A673 (cell line): ENCODE data around the gene CNGA1.

ENCODE experiments used
- EZH2 ChIP-seq: fragments of 200-600 bp; sonication (generic); IDR thresholded peaks from 2 replicates; pipeline ENCODE4 v1.6.1; 2017; ENCODE audit warnings: borderline replicate concordance, low read depth, mild to moderate bottlenecking, mixed read lengths, antibody characterized with exemption, low read length; ENCODE audit not compliant: poor library complexity, severe bottlenecking
- TF ChIP-seq, protein P1 (sequence below): fragments of 300-800, 200-600 bp; sonication (generic); conservative IDR thresholded peaks from 2 replicates; pipeline ENCODE4 v1.5.1; 2017; ENCODE audit warnings: low read depth, mild to moderate bottlenecking, antibody characterized with exemption, low read length, moderate library complexity, mixed read lengths

DNA sequence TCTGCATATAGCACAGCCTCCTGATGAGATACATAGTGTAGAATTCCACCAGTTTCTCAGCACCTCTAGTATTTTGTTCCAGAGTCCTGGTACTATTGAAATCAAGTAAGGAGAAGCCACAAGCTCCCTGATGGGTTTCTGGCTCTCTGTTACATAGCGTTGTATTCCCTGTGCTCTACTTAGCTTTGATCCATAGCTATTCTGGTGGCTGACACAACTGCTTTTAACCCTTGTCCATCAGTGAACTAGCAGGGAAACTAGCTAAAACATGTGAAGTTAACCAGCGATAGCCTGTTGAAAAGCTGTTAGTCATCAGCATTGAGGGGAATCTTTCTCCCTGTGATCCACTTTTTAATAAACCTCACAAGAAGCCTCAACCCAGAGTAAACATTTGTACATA is 27.0 kb upstream of the CNGA1 start:
- TF ChIP-seq, protein P1, sequence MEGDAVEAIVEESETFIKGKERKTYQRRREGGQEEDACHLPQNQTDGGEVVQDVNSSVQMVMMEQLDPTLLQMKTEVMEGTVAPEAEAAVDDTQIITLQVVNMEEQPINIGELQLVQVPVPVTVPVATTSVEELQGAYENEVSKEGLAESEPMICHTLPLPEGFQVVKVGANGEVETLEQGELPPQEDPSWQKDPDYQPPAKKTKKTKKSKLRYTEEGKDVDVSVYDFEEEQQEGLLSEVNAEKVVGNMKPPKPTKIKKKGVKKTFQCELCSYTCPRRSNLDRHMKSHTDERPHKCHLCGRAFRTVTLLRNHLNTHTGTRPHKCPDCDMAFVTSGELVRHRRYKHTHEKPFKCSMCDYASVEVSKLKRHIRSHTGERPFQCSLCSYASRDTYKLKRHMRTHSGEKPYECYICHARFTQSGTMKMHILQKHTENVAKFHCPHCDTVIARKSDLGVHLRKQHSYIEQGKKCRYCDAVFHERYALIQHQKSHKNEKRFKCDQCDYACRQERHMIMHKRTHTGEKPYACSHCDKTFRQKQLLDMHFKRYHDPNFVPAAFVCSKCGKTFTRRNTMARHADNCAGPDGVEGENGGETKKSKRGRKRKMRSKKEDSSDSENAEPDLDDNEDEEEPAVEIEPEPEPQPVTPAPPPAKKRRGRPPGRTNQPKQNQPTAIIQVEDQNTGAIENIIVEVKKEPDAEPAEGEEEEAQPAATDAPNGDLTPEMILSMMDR: no peak
- TF ChIP-seq EZH2: no peak
